GM12878 (cell line): Measurements from ENCODE around the gene EHBP1L1. TPM values are rescaled to one million over a fixed set of nuclear protein-coding genes. Genes with fewer than 3 reads are reported as not detected.

Experiments used
- CBX5 ChIP-seq: sonication (generic); IDR thresholded peaks from 2 replicates; pipeline ENCODE4 v1.6.1; 2016; ENCODE audit warnings: low read depth, moderate library complexity, mild to moderate bottlenecking, inconsistent platforms
- HCFC1 ChIP-seq: fragments of 150-350 bp; IDR thresholded peaks from 2 replicates; pipeline ENCODE4 v1.6.1; 2014; ENCODE audit warnings: low read length
- IKZF2 ChIP-seq, 2 experiments: fragments of 450-650 bp; IDR thresholded peaks; 2 replicates each; pipeline ENCODE4 v1.6.1; 2017; ENCODE audit warnings: mild to moderate bottlenecking in 2 of 2, moderate library complexity in 2 of 2
- IRF4 ChIP-seq: IDR thresholded peaks from 2 replicates; pipeline ENCODE4 v1.6.1; 2011; ENCODE audit warnings: low read depth, low read length
- LARP7 ChIP-seq: fragments of 450-650 bp; IDR thresholded peaks from 2 replicates; pipeline ENCODE4 v1.6.1; 2017; ENCODE audit warnings: mild to moderate bottlenecking
- RCOR1 ChIP-seq: conservative IDR thresholded peaks from 2 replicates; pipeline ENCODE4 v1.6.1; 2012; ENCODE audit warnings: low read depth, low read length, improper control_type of control experiment
- SMC3 ChIP-seq: IDR thresholded peaks from 2 replicates; pipeline ENCODE4 v1.6.1; 2011; ENCODE audit warnings: low read length, improper control_type of control experiment, borderline replicate concordance
- SRF ChIP-seq, 2 experiments: IDR thresholded peaks; 2 replicates each; pipeline ENCODE4 v1.6.1; 2011; ENCODE audit warnings: low read depth in 2 of 2, low read length in 2 of 2, mild to moderate bottlenecking in 1 of 2, moderate library complexity in 1 of 2
- STAT1 ChIP-seq: fragments of 450-650 bp; conservative IDR thresholded peaks from 2 replicates; pipeline ENCODE4 v1.6.1; 2014; ENCODE audit warnings: antibody characterized with exemption, mild to moderate bottlenecking
- ZNF384 ChIP-seq: IDR thresholded peaks from 2 replicates; pipeline ENCODE4 v1.6.1; 2012; ENCODE audit warnings: low read depth, mild to moderate bottlenecking, low read length, improper control_type of control experiment, borderline replicate concordance
- polyA plus RNA-seq, 11 experiments: library from polyadenylated mRNA; depleted of rRNA in 4 of 11; unstranded in 6 of 11; stranded (reverse) in 5 of 11; fragments of >200 nt; fragmentation: Nextera tagmentation in 4 of 11; fragmentation: Illumina TruSeq in 1 of 11; extraction: Ambion mirVana in 4 of 11; extraction: Trizol in 1 of 11; gene quantifications; 1 replicate in 1 of 11; 2 replicates in 10 of 11; pipeline versions ENCODE4 v1.2.1 to v1.2.3, GENCODE V29; 2011 to 2016; ENCODE audit warnings: inconsistent platforms in 2 of 11, missing spikeins in 2 of 11, low read depth in 1 of 11
- total RNA-seq, 4 experiments: library from RNA; depleted of rRNA in 3 of 4; stranded (reverse); fragments of >200 nt in 3 of 4; fragmentation: Illumina TruSeq in 1 of 4; extraction: Trizol in 1 of 4; gene quantifications; 2 replicates each; pipeline versions ENCODE4 v1.2.1 to v1.2.3, GENCODE V29; 2013 to 2021
- TF ChIP-seq, protein P1 (sequence below): IDR thresholded peaks from 2 replicates; pipeline ENCODE4 v1.6.1; 2011; ENCODE audit warnings: low read depth, low read length, improper control_type of control experiment, borderline replicate concordance
- TF ChIP-seq, protein P2 (sequence below): fragments of 450-650 bp; formaldehyde crosslinking; IDR thresholded peaks from 2 replicates; pipeline ENCODE4 v1.5.0; 2022; ENCODE audit warnings: mild to moderate bottlenecking, missing genetic modification characterization
- TF ChIP-seq, protein P3 (sequence below): fragments of 450-650 bp; formaldehyde crosslinking; IDR thresholded peaks from 2 replicates; pipeline ENCODE4 v1.4.0; 2020; ENCODE audit warnings: mild to moderate bottlenecking, moderate library complexity
- TF ChIP-seq, protein P4 (sequence below): fragments of 450-650 bp; IDR thresholded peaks from 2 replicates; pipeline ENCODE4 v1.6.1; 2018; ENCODE audit warnings: mild to moderate bottlenecking, low read depth, moderate library complexity; ENCODE audit not compliant: partially characterized antibody
- TF ChIP-seq, protein P5 (sequence below): fragments of 450-650 bp; IDR thresholded peaks from 2 replicates; pipeline ENCODE4 v1.6.1; 2017; ENCODE audit warnings: borderline replicate concordance

The EHBP1L1 gene
- total and polyA plus RNA-seq, 10 of the 15 experiments (the other 5 are each of a cell fraction or from before 2014, with no cell fraction given), result 0.06 to 99.4 (median 32.7) TPM

DNA sequence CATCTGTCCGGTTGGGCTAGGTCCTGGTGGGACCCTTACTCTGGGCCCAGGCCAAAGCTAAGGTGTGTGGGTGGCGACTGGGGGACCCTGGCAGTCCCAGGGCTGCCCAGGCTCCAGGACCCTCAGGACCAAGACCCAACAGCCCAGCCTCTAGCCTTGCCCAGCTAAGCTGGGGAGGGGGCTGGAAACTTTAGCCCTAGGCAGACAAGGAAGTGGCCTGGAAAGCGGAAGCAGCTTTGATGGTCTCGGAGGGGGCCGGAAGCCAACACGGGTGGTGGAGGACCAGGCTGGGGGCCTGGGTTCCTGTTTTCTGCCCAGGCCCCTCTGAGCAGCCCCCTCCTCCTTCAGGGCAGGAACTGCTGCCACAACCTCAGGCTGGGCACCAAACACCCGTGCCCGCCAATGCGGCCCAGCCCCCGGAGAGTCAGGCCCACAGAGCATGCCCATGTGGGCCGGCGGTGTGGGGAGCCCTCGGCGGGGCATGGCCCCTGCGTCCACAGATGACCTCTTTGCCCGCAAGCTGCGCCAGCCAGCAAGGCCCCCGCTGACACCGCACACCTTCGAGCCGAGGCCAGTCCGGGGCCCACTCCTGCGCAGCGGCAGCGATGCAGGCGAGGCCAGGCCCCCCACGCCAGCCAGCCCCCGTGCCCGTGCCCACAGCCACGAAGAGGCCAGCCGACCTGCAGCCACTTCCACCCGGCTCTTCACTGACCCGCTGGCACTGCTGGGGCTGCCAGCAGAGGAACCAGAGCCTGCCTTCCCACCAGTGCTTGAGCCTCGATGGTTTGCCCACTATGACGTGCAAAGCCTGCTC is 64.8 kb downstream of the EHBP1L1 start (continued):
- TF ChIP-seq CBX5, result no peak
- TF ChIP-seq ZNF384, result no peak
- no peak for TF ChIP-seq IKZF2 (IDR thresholded peaks at IDR 0.05)
- TF ChIP-seq SRF (IDR thresholded peaks at IDR 0.05; ENCODE audit: low read depth in 2 of 2, low read length in 2 of 2), result no peak
- TF ChIP-seq, protein P1, sequence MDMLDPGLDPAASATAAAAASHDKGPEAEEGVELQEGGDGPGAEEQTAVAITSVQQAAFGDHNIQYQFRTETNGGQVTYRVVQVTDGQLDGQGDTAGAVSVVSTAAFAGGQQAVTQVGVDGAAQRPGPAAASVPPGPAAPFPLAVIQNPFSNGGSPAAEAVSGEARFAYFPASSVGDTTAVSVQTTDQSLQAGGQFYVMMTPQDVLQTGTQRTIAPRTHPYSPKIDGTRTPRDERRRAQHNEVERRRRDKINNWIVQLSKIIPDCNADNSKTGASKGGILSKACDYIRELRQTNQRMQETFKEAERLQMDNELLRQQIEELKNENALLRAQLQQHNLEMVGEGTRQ, result no peak
- TF ChIP-seq, protein P2, sequence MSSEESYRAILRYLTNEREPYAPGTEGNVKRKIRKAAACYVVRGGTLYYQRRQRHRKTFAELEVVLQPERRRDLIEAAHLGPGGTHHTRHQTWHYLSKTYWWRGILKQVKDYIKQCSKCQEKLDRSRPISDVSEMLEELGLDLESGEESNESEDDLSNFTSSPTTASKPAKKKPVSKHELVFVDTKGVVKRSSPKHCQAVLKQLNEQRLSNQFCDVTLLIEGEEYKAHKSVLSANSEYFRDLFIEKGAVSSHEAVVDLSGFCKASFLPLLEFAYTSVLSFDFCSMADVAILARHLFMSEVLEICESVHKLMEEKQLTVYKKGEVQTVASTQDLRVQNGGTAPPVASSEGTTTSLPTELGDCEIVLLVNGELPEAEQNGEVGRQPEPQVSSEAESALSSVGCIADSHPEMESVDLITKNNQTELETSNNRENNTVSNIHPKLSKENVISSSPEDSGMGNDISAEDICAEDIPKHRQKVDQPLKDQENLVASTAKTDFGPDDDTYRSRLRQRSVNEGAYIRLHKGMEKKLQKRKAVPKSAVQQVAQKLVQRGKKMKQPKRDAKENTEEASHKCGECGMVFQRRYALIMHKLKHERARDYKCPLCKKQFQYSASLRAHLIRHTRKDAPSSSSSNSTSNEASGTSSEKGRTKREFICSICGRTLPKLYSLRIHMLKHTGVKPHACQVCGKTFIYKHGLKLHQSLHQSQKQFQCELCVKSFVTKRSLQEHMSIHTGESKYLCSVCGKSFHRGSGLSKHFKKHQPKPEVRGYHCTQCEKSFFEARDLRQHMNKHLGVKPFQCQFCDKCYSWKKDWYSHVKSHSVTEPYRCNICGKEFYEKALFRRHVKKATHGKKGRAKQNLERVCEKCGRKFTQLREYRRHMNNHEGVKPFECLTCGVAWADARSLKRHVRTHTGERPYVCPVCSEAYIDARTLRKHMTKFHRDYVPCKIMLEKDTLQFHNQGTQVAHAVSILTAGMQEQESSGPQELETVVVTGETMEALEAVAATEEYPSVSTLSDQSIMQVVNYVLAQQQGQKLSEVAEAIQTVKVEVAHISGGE (CRISPR knock-in tag), result no peak
- TF ChIP-seq SMC3, result no peak; the same call in 1 of the 2 replicates
- TF ChIP-seq STAT1, result no peak
- TF ChIP-seq, protein P3, sequence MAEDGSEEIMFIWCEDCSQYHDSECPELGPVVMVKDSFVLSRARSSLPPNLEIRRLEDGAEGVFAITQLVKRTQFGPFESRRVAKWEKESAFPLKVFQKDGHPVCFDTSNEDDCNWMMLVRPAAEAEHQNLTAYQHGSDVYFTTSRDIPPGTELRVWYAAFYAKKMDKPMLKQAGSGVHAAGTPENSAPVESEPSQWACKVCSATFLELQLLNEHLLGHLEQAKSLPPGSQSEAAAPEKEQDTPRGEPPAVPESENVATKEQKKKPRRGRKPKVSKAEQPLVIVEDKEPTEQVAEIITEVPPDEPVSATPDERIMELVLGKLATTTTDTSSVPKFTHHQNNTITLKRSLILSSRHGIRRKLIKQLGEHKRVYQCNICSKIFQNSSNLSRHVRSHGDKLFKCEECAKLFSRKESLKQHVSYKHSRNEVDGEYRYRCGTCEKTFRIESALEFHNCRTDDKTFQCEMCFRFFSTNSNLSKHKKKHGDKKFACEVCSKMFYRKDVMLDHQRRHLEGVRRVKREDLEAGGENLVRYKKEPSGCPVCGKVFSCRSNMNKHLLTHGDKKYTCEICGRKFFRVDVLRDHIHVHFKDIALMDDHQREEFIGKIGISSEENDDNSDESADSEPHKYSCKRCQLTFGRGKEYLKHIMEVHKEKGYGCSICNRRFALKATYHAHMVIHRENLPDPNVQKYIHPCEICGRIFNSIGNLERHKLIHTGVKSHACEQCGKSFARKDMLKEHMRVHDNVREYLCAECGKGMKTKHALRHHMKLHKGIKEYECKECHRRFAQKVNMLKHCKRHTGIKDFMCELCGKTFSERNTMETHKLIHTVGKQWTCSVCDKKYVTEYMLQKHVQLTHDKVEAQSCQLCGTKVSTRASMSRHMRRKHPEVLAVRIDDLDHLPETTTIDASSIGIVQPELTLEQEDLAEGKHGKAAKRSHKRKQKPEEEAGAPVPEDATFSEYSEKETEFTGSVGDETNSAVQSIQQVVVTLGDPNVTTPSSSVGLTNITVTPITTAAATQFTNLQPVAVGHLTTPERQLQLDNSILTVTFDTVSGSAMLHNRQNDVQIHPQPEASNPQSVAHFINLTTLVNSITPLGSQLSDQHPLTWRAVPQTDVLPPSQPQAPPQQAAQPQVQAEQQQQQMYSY (CRISPR knock-in tag), result no peak
- TF ChIP-seq LARP7, result no peak; the same call in none of the 2 replicates
- no peak for TF ChIP-seq IRF4
- TF ChIP-seq, protein P4, sequence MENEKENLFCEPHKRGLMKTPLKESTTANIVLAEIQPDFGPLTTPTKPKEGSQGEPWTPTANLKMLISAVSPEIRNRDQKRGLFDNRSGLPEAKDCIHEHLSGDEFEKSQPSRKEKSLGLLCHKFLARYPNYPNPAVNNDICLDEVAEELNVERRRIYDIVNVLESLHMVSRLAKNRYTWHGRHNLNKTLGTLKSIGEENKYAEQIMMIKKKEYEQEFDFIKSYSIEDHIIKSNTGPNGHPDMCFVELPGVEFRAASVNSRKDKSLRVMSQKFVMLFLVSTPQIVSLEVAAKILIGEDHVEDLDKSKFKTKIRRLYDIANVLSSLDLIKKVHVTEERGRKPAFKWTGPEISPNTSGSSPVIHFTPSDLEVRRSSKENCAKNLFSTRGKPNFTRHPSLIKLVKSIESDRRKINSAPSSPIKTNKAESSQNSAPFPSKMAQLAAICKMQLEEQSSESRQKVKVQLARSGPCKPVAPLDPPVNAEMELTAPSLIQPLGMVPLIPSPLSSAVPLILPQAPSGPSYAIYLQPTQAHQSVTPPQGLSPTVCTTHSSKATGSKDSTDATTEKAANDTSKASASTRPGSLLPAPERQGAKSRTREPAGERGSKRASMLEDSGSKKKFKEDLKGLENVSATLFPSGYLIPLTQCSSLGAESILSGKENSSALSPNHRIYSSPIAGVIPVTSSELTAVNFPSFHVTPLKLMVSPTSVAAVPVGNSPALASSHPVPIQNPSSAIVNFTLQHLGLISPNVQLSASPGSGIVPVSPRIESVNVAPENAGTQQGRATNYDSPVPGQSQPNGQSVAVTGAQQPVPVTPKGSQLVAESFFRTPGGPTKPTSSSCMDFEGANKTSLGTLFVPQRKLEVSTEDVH, result no peak
- no peak for TF ChIP-seq RCOR1
- TF ChIP-seq, protein P5, sequence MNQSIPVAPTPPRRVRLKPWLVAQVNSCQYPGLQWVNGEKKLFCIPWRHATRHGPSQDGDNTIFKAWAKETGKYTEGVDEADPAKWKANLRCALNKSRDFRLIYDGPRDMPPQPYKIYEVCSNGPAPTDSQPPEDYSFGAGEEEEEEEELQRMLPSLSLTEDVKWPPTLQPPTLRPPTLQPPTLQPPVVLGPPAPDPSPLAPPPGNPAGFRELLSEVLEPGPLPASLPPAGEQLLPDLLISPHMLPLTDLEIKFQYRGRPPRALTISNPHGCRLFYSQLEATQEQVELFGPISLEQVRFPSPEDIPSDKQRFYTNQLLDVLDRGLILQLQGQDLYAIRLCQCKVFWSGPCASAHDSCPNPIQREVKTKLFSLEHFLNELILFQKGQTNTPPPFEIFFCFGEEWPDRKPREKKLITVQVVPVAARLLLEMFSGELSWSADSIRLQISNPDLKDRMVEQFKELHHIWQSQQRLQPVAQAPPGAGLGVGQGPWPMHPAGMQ, result no peak
- TF ChIP-seq HCFC1, result no peak
